Type B pancreatic cell (in vitro differentiated cells): ENCODE results near the gene DNAH14. TPM values are rescaled to one million over a fixed set of nuclear protein-coding genes. Genes with fewer than 3 reads are reported as not detected.

Experiments used
- DNase-seq: peaks from one replicate; pipeline ENCODE4 v3.0.0; 2021; ENCODE audit warnings: mixed read lengths; ENCODE audit not compliant: unreplicated experiment; ENCODE audit errors: extremely low spot score
- H3K27ac Mint-ChIP-seq: 2 replicates; pipeline ENCODE4 v1.8.0; 2021; ENCODE audit warnings: mild to moderate bottlenecking, mixed read lengths
- H3K27me3 Mint-ChIP-seq: 2 replicates; pipeline ENCODE4 v1.8.0; 2021; ENCODE audit warnings: mixed read lengths
- H3K36me3 Mint-ChIP-seq: 2 replicates; pipeline ENCODE4 v1.8.0; 2021; ENCODE audit warnings: mixed read lengths
- H3K4me1 Mint-ChIP-seq: one replicate; pipeline ENCODE4 v1.8.0; 2021; ENCODE audit warnings: mixed read lengths; ENCODE audit not compliant: unreplicated experiment
- H3K4me3 Mint-ChIP-seq: 2 replicates; pipeline ENCODE4 v1.8.0; 2021; ENCODE audit warnings: mild to moderate bottlenecking, mixed read lengths
- H3K9me3 Mint-ChIP-seq: 2 replicates; pipeline ENCODE4 v1.8.0; 2021; ENCODE audit warnings: mixed read lengths
- total RNA-seq: library from RNA; stranded (reverse); gene quantifications from 2 replicates; pipeline ENCODE4 v1.2.1, GENCODE V29; 2021; ENCODE audit warnings: low replicate concordance
- TF ChIP-seq, protein P1 (sequence below): fragments of 200-600 bp; sonication (generic); conservative IDR thresholded peaks from 2 replicates; pipeline ENCODE4 v1.5.0; 2021; ENCODE audit warnings: antibody characterized with exemption, mild to moderate bottlenecking

DNAH14 gene
- total RNA-seq, 1 donor from 2014 or later: 42.1 TPM

DNA sequence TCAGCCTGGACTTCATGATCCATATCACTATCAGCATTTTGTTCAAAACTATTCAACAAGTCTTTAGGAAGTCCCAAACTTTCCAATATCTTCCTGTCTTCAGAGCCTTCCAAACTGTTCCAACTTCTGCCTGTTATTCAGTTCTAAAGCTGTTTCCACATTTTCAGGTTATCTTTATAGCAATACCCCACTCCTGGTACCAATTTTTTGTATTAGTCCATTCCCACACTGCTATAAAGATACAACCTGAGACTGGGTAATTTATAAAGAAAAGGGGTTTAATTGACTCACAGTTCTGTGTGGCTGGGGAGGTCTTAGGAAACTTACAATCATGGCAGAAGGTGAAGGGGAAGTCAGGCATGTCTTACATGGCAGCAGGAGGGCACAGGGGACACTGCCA is 18.3 kb upstream of the DNAH14 start:
- H3K27me3 Mint-ChIP-seq: peaks cover 4% of the 10 kb centered on the region
- no peaks in the 10 kb centered on the region for H3K36me3 Mint-ChIP-seq
- H3K4me1 Mint-ChIP-seq: no peaks in the 10 kb centered on the region
- H3K4me3 Mint-ChIP-seq: no peak overlapping the region
- TF ChIP-seq, protein P1, sequence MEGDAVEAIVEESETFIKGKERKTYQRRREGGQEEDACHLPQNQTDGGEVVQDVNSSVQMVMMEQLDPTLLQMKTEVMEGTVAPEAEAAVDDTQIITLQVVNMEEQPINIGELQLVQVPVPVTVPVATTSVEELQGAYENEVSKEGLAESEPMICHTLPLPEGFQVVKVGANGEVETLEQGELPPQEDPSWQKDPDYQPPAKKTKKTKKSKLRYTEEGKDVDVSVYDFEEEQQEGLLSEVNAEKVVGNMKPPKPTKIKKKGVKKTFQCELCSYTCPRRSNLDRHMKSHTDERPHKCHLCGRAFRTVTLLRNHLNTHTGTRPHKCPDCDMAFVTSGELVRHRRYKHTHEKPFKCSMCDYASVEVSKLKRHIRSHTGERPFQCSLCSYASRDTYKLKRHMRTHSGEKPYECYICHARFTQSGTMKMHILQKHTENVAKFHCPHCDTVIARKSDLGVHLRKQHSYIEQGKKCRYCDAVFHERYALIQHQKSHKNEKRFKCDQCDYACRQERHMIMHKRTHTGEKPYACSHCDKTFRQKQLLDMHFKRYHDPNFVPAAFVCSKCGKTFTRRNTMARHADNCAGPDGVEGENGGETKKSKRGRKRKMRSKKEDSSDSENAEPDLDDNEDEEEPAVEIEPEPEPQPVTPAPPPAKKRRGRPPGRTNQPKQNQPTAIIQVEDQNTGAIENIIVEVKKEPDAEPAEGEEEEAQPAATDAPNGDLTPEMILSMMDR: no peak
- peaks cover 12% of the 10 kb centered on the region for H3K9me3 Mint-ChIP-seq
- DNase-seq: no peak
- H3K27ac Mint-ChIP-seq: no peak overlapping the region

DNA sequence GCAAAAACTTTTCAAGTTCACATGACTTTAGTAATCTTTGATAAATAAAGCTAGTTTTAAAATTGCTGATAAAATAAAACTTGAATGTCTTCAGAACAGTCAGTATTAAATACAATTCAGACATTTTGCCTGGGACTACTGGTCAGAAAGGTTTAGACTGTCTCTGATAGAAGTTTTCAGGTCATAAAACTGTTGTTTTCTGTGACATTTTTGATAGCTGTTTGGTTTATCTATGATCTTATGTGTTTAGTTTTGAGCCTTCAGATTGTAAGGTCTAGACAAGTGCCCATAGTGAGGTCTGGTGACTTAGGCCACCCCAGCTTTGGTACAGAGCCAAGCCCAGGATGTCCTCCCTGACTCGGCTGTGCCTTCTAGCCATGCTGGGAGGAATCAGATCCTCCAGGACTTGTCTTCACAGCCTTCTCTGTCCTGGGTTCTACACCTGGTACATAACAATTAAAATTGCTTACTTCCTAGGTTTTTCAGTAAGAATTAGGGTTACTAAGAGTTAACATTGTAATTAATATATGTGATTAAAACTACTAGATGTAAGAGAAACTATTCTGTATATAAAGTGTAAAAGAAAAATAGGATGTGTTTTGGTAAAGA is 15.1 kb upstream of the DNAH14 start:
- no peak for DNase-seq
- no peaks in the 10 kb centered on the region for H3K36me3 Mint-ChIP-seq
- H3K27ac Mint-ChIP-seq: no peak overlapping the region
- TF ChIP-seq, protein P1: no peak
- no peaks in the 10 kb centered on the region for H3K27me3 Mint-ChIP-seq
- H3K4me3 Mint-ChIP-seq: no peak overlapping the region
- peaks cover 12% of the 10 kb centered on the region for H3K9me3 Mint-ChIP-seq
- peaks cover 3% of the 10 kb centered on the region for H3K4me1 Mint-ChIP-seq

DNA sequence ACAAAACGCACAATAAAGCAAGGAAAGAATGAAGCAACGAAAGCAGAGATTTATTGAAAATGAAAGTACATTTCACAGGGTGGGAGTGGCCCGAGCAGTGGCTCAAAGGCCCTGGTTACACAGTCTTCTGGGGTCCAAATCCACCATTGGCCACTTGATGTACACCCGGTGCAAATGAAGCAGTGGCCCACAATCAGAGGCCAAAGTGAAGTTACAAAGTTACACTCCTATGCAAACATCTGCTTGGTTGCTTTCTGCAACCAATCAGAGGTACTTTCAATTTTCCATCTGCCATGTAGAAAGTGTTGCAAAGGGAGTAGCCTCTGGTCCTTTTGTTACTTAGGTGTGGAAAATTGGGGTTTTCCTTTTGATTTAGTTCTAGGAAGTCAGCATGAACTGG is 10.0 kb upstream of the DNAH14 start:
- Mint-ChIP-seq H3K9me3 (no peaks in the 10 kb centered on the region), H3K36me3 (no peaks in the 10 kb centered on the region), H3K27ac (no peak overlapping the region), H3K4me1 (peaks cover 4% of the 10 kb centered on the region), H3K27me3 (no peaks in the 10 kb centered on the region), H3K4me3 (no peak overlapping the region)
- TF ChIP-seq, protein P1: no peak
- no peak for DNase-seq

DNA sequence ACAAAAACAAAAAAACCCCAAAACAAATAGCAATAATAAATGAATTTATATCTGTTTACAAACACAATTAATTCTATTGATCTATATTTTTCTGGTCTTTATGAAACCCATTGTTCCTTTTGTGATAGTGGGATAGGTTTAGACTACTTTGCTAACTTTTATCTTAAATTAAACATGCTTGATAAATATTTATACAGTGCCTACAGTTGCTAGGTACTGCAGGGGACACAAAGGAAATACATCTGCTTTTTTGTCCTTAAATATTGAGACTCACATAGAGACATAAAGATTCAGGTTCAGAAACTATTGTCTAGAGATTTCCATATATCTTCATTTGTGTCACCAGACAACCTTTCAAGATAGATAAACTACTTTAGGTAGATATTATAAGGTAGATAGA is 8.5 kb upstream of the DNAH14 start:
- DNase-seq: no peak
- TF ChIP-seq, protein P1: no peak
- Mint-ChIP-seq H3K36me3 (no peaks in the 10 kb centered on the region), H3K27ac (no peak overlapping the region), H3K4me1 (peaks cover 4% of the 10 kb centered on the region), H3K27me3 (no peaks in the 10 kb centered on the region), H3K9me3 (no peaks in the 10 kb centered on the region), H3K4me3 (no peak overlapping the region)

DNA sequence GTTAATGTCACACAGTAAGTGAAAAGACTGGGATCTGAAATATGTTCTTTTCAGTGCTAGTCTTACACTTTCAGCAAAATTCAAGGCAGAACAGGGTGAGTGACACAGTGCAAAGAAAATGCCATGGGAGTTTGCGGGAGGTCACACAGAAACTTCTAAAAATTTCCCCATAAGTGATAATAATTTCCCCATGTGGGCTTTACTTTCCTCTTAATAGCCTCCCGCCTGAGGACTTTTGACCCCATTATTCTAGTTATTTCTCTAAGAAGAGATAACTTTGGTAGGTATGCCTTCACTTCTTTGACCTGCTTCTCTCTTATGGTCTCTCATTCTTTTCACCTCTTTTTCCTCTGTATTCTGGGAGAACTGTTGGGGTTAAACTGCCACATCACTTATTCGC is 8.1 kb upstream of the DNAH14 start:
- H3K36me3 Mint-ChIP-seq: no peaks in the 10 kb centered on the region
- DNase-seq: no peak
- H3K4me1 Mint-ChIP-seq: peaks cover 4% of the 10 kb centered on the region
- TF ChIP-seq, protein P1: no peak
- H3K27ac Mint-ChIP-seq: no peak overlapping the region
- no peaks in the 10 kb centered on the region for H3K27me3 Mint-ChIP-seq
- H3K9me3 Mint-ChIP-seq: no peaks in the 10 kb centered on the region
- no peak overlapping the region for H3K4me3 Mint-ChIP-seq
